OCI-LY7 (cell line): ENCODE results near the gene TALDO1.

Experiments used
- CTCF ChIP-seq: fragments of 200-600 bp; sonication (generic); conservative IDR thresholded peaks from 2 replicates; pipeline ENCODE4 v1.5.1; 2014; ENCODE audit warnings: mild to moderate bottlenecking, antibody characterized with exemption, low read length, moderate library complexity, mixed read lengths
- EZH2phosphoT487 ChIP-seq: fragments of 200-600 bp; sonication (generic); IDR thresholded peaks from 2 replicates; pipeline ENCODE4 v1.6.1; 2018; ENCODE audit warnings: low read depth, borderline replicate concordance, mild to moderate bottlenecking, mixed run types, antibody characterized with exemption, low read length, moderate library complexity, mixed read lengths

GRCh38 chr11:797296-798092 lies 50.2 kb downstream of the TALDO1 start:
- TF ChIP-seq CTCF (no peak), EZH2phosphoT487 (no peak)
